ENCODE results near the gene CAMTA1.

DNA sequence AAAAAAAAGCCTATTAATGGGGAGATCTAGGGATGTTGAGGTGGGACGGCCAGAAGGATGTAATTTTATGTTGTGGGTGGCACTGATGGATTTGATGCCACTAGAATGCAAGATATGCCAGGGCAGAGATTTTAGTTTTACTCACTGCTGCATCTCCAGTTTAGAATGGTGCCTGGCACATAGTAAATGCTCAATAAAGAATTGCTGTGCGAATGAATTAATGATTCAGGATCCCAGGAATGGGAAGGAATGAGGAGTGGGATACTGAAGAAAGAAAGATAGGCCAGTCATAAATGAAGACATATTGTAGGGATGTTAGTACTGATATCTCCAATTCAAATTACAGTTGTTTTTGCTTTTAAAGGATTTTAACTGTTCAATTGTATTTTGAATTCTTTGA is 72.6 kb downstream of the CAMTA1 start:
- no peak for TF ChIP-seq ZNF121 (CRISPR knock-in tag; conservative IDR thresholded peaks at IDR 0.05)
- no peak for TF ChIP-seq PRMT5 (CRISPR knock-in tag; IDR thresholded peaks at IDR 0.05)
- TF ChIP-seq, protein P1, sequence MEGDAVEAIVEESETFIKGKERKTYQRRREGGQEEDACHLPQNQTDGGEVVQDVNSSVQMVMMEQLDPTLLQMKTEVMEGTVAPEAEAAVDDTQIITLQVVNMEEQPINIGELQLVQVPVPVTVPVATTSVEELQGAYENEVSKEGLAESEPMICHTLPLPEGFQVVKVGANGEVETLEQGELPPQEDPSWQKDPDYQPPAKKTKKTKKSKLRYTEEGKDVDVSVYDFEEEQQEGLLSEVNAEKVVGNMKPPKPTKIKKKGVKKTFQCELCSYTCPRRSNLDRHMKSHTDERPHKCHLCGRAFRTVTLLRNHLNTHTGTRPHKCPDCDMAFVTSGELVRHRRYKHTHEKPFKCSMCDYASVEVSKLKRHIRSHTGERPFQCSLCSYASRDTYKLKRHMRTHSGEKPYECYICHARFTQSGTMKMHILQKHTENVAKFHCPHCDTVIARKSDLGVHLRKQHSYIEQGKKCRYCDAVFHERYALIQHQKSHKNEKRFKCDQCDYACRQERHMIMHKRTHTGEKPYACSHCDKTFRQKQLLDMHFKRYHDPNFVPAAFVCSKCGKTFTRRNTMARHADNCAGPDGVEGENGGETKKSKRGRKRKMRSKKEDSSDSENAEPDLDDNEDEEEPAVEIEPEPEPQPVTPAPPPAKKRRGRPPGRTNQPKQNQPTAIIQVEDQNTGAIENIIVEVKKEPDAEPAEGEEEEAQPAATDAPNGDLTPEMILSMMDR (IDR thresholded peaks at IDR 0.05 in 2 of 3, conservative IDR thresholded peaks at IDR 0.05 in 1 of 3; ENCODE audit: insufficient read depth in 2 of 3, low read depth in 1 of 3, low read length in 3 of 3): no peak
- TF ChIP-seq, protein P2, sequence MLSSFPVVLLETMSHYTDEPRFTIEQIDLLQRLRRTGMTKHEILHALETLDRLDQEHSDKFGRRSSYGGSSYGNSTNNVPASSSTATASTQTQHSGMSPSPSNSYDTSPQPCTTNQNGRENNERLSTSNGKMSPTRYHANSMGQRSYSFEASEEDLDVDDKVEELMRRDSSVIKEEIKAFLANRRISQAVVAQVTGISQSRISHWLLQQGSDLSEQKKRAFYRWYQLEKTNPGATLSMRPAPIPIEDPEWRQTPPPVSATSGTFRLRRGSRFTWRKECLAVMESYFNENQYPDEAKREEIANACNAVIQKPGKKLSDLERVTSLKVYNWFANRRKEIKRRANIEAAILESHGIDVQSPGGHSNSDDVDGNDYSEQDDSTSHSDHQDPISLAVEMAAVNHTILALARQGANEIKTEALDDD (IDR thresholded peaks at IDR 0.05): no peak
- TF ChIP-seq, protein P3, sequence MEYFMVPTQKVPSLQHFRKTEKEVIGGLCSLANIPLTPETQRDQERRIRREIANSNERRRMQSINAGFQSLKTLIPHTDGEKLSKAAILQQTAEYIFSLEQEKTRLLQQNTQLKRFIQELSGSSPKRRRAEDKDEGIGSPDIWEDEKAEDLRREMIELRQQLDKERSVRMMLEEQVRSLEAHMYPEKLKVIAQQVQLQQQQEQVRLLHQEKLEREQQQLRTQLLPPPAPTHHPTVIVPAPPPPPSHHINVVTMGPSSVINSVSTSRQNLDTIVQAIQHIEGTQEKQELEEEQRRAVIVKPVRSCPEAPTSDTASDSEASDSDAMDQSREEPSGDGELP (CRISPR knock-in tag; IDR thresholded peaks at IDR 0.05; ENCODE audit: borderline replicate concordance): no peak
- no peak for TF ChIP-seq NRF1 (conservative IDR thresholded peaks at IDR 0.05 in 1 of 2, IDR thresholded peaks at IDR 0.05 in 1 of 2)
- TF ChIP-seq KDM4B (IDR thresholded peaks at IDR 0.05; ENCODE audit: borderline replicate concordance in 2 of 2, low read depth in 1 of 2): no peak
